ENCODE results near the gene GPR63. TPM values are rescaled to one million over a fixed set of nuclear protein-coding genes. Genes with fewer than 3 reads are reported as not detected.

Gene GPR63
- total RNA-seq, 1 experiment from 2014 or later = 5.9 TPM

GRCh38 chr6:96832780-96833179 lies 4.5 kb downstream of the GPR63 start:
- no peaks in the 10 kb centered on the region for H4K20me1 ChIP-seq (ENCODE audit: control insufficient read depth, insufficient read depth, insufficient read length)
- no peak overlapping the region for H4K8ac ChIP-seq (replicated peaks; ENCODE audit: insufficient read length, low read depth, low read length)
- Mint-ChIP-seq H3K27me3 (ENCODE audit: low read depth) (peaks cover 6% of the 10 kb centered on the region), H3K4me1 (peaks cover 29 to 31% of the 10 kb centered on the region in 2 experiments), H3K4me3 (no peak overlapping the region), H3K9me3 (no peaks in the 10 kb centered on the region), H3K36me3 (ENCODE audit: insufficient read depth in 1 of 3, low read depth in 3 of 3) (peaks cover 2 to 21% (median 13%) of the 10 kb centered on the region in 3 experiments; a peak in 6 of 7 replicates), H3K27ac (no peak overlapping the region; a peak in 1 of 7 replicates)
- H2BK120ac ChIP-seq (ENCODE audit: low read depth, low read length, poor library complexity, severe bottlenecking) = no peak overlapping the region
- peaks cover 5% of the 10 kb centered on the region for H3K23me2 ChIP-seq (ENCODE audit: insufficient read length, low read depth, low read length, poor library complexity, severe bottlenecking)
- H2BK5ac ChIP-seq (ENCODE audit: insufficient read length, low read length) = no peak overlapping the region
- DNase-seq = no peak
- WGBS (ENCODE audit: extremely low coverage, insufficient read length, low lambda C conversion rate) = no CpG with 5 or more reads among the region's 2 CpGs
- no peak for TF ChIP-seq CTCF (conservative IDR thresholded peaks at IDR 0.05)
- no peak overlapping the region for H3K14ac ChIP-seq (ENCODE audit: insufficient read depth, low read length)
- no peak overlapping the region for H2AFZ ChIP-seq (ENCODE audit: low read length)
- H3K79me2 ChIP-seq (ENCODE audit: insufficient read depth, low read length) = peaks cover 5% of the 10 kb centered on the region; the same call in 1 of the 2 replicates
- H2BK15ac ChIP-seq (ENCODE audit: low read depth, low read length) = no peak overlapping the region
- H3K79me1 ChIP-seq (ENCODE audit: insufficient read depth, low read depth, low read length, poor library complexity, severe bottlenecking) = peaks cover 2% of the 10 kb centered on the region
- no peak overlapping the region for H3K9ac ChIP-seq (ENCODE audit: extremely low read depth, insufficient read length, low read length)
- no peak overlapping the region for H3K4me2 ChIP-seq (ENCODE audit: insufficient read depth, insufficient read length, low read length)
- no peak overlapping the region for H3K56ac ChIP-seq (ENCODE audit: insufficient read length, low read depth, low read length)
- H2BK12ac ChIP-seq (ENCODE audit: insufficient read length, low read depth, low read length) = no peak overlapping the region
- H2AK5ac ChIP-seq (ENCODE audit: insufficient read length, low read length) = no peak overlapping the region
- H3K4me1 ChIP-seq (ENCODE audit: insufficient read depth, low read length) = no peaks in the 10 kb centered on the region; the same call in 1 of the 2 replicates
- H3T11ph ChIP-seq (ENCODE audit: low read length) = no peak overlapping the region
- H2BK20ac ChIP-seq (ENCODE audit: low read depth, low read length, poor library complexity, severe bottlenecking) = no peak overlapping the region
- H3K27ac ChIP-seq (ENCODE audit: insufficient read length, low read depth, low read length) = no peak overlapping the region
- no peak overlapping the region for H3K4ac ChIP-seq (ENCODE audit: low read depth, low read length)
- no peaks in the 10 kb centered on the region for H3K9me3 ChIP-seq (ENCODE audit: control insufficient read depth, low read depth, low read length)
- no peak overlapping the region for H3K23ac ChIP-seq (ENCODE audit: insufficient read length, low read depth, low read length)
- H3K18ac ChIP-seq (ENCODE audit: insufficient read length, low read depth, low read length) = no peak overlapping the region
- no peak overlapping the region for H4K5ac ChIP-seq (ENCODE audit: insufficient read length, low read depth, low read length)
- no peaks in the 10 kb centered on the region for H3K27me3 ChIP-seq (ENCODE audit: insufficient read depth, low read length)
- H4K91ac ChIP-seq (ENCODE audit: insufficient read length, low read depth, low read length) = no peak overlapping the region
